NOMO-1 treated with DMSO at 0.1 percent for 48 hours (cell line): ENCODE data around the gene DOCK4.

Experiments used
- DNase-seq: peaks from one replicate; lab custom pipeline; 2025; ENCODE audit not compliant: unreplicated experiment; lab: John Stamatoyannopoulos, UW

DOCK4 gene

GRCh38 chr7:112223310-112223709, 17.1 kb upstream of the DOCK4 start:
- no peak for DNase-seq

- no peak for DNase-seq
These were observed 14.8 kb upstream of the DOCK4 start for GRCh38 chr7:112220877-112221434.

- DNase-seq: no peak
These were observed 9.6 kb upstream of the DOCK4 start for GRCh38 chr7:112215787-112216186.

- DNase-seq: no peak
These were observed 8.7 kb upstream of the DOCK4 start for GRCh38 chr7:112214883-112215282.

- no peak for DNase-seq
These were observed 8.1 kb upstream of the DOCK4 start for GRCh38 chr7:112214268-112214667.

- no peak for DNase-seq
These were observed 7.5 kb upstream of the DOCK4 start for GRCh38 chr7:112213735-112214134.

- DNase-seq: no peak
These were observed 6.4 kb upstream of the DOCK4 start for GRCh38 chr7:112212571-112212970.

GRCh38 chr7:112211348-112211907, 5.2 kb upstream of the DOCK4 start:
- no peak for DNase-seq

- no peak for DNase-seq
These were observed 1.6 kb upstream of the DOCK4 start for GRCh38 chr7:112207765-112208164.

- DNase-seq: no peak
These were observed 893 bp upstream of the DOCK4 start for GRCh38 chr7:112206991-112207592.

- DNase-seq: no peak
These were observed 609 bp downstream of the DOCK4 start for GRCh38 chr7:112205343-112206237.

GRCh38 chr7:112204499-112205342, 1.5 kb downstream of the DOCK4 start:
- peak; percentile 0 for DNase-seq

- DNase-seq: no peak
These were observed 2.8 kb downstream of the DOCK4 start for GRCh38 chr7:112203365-112203739.

- peak; percentile 23 for DNase-seq
These were observed 3.4 kb downstream of the DOCK4 start for GRCh38 chr7:112202816-112203215.

GRCh38 chr7:112201839-112202238, 4.4 kb downstream of the DOCK4 start:
- no peak for DNase-seq

- DNase-seq: no peak
These were observed 4.8 kb downstream of the DOCK4 start for GRCh38 chr7:112201411-112201810.

- no peak for DNase-seq
These were observed 6.5 kb downstream of the DOCK4 start for GRCh38 chr7:112199672-112200071.

GRCh38 chr7:112199035-112199655, 7.1 kb downstream of the DOCK4 start:
- DNase-seq: peak; percentile 10

- no peak for DNase-seq
These were observed 8.9 kb downstream of the DOCK4 start for GRCh38 chr7:112197322-112197721.

- DNase-seq: no peak
These were observed 10.5 kb downstream of the DOCK4 start for GRCh38 chr7:112195717-112196116.
